Smooth muscle cell (in vitro differentiated cells): ENCODE results near the gene MRTFB. TPM values are rescaled to one million over a fixed set of nuclear protein-coding genes. Genes with fewer than 3 reads are reported as not detected.

Experiments
- DNase-seq: peaks from one replicate; lab custom pipeline; 2025; ENCODE audit not compliant: unreplicated experiment; lab: John Stamatoyannopoulos, UW
- H2AFZ ChIP-seq: fragments of 200-600 bp; sonication (generic); 2 replicates; pipeline ENCODE4 v1.6.0; 2016; ENCODE audit warnings: antibody characterized with exemption, low read depth, mild to moderate bottlenecking
- H3F3A ChIP-seq: fragments of 200-600 bp; sonication (generic); 2 replicates; pipeline ENCODE4 v1.6.0; 2017; ENCODE audit warnings: antibody characterized with exemption, low read depth
- H3K27ac ChIP-seq: fragments of 200-600 bp; sonication (generic); 2 replicates; pipeline ENCODE4 v1.5.1; 2016; ENCODE audit warnings: low read depth, mild to moderate bottlenecking
- H3K27me3 ChIP-seq: fragments of 200-600 bp; sonication (generic); 2 replicates; pipeline ENCODE4 v1.6.1; 2016; ENCODE audit warnings: low read depth, mild to moderate bottlenecking
- H3K36me3 ChIP-seq: fragments of 200-600 bp; sonication (generic); 2 replicates; pipeline ENCODE4 v1.5.1; 2016; ENCODE audit warnings: low read depth
- H3K4me1 ChIP-seq: fragments of 200-600 bp; sonication (generic); 2 replicates; pipeline ENCODE4 v1.5.1; 2016; ENCODE audit warnings: low read depth
- H3K4me2 ChIP-seq: fragments of 200-600 bp; sonication (generic); 2 replicates; pipeline ENCODE4 v1.6.0; 2016; ENCODE audit warnings: mild to moderate bottlenecking
- H3K4me3 ChIP-seq: fragments of 200-600 bp; sonication (generic); 2 replicates; pipeline ENCODE4 v1.5.1; 2016; ENCODE audit warnings: mild to moderate bottlenecking
- H3K79me2 ChIP-seq: fragments of 200-600 bp; sonication (generic); 2 replicates; pipeline ENCODE4 v1.6.0; 2016; ENCODE audit warnings: low read depth, mild to moderate bottlenecking
- H3K9ac ChIP-seq: fragments of 200-600 bp; sonication (generic); 2 replicates; pipeline ENCODE4 v1.6.0; 2016; ENCODE audit warnings: low read depth
- H3K9me3 ChIP-seq: fragments of 200-600 bp; sonication (generic); replicated peaks from 2 replicates; pipeline ENCODE4 v1.5.1; 2016; ENCODE audit warnings: low read depth
- H4K20me1 ChIP-seq: fragments of 200-600 bp; sonication (generic); 2 replicates; pipeline ENCODE4 v1.6.0; 2016; ENCODE audit warnings: low read depth
- WGBS: methylation state at CpG from one replicate; pipeline ENCODE4 v1.1.7; 2016; ENCODE audit warnings: low lambda C conversion rate; 5-methylcytosine and 5-hydroxymethylcytosine counted together
- polyA plus RNA-seq: library from polyadenylated mRNA; unstranded; fragments of >200 nt; fragmentation: Nextera tagmentation; extraction: Ambion mirVana; gene quantifications from 2 replicates; pipeline ENCODE4 v1.2.1, GENCODE V29; 2016
- total RNA-seq: library from RNA; depleted of rRNA; stranded (reverse); fragments of >200 nt; gene quantifications from 2 replicates; pipeline ENCODE4 v1.2.3, GENCODE V29; 2014
- TF ChIP-seq, protein P1 (sequence below): fragments of 200-600 bp; sonication (generic); IDR thresholded peaks from 2 replicates; pipeline ENCODE4 v1.5.1; 2017; ENCODE audit warnings: borderline replicate concordance, mild to moderate bottlenecking, antibody characterized with exemption; ENCODE audit not compliant: insufficient read depth, poor library complexity, severe bottlenecking

The MRTFB gene
- total and polyA plus RNA-seq, 2 experiments from 2014 or later = 6.8 to 22.6 TPM

DNA sequence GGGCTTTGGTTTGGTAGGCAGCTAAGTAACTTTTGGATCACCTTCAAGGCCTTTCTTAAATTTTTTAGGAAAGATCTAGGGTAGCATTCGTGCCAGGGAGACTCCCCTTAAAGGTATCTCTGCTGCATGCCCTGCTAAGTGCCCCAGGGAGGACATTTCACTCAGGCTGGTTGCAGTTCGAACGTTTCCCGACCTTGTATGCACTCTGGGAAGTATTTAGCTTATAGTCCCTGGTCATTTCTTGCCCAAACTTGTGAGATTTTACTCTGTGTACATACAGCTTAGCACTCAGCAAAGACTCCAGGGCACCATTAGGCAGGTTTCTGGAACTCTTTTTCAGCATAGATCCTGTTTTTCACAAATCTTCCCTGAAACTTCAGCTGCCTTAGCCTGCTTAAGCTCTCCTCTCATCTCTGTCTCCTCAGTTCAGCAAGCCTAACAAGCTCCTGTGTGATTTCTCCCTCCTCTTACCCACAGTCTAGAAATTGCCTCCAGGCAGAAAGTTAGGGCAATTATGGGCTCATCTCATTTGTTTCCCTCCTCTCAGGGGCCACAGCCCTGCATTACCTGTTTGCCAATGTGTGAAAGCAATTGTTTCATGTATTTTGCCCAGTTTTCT lies 84.6 kb downstream of the MRTFB start:
- no peaks in the 10 kb centered on the region for H3K27me3 ChIP-seq
- no peak overlapping the region for H3K4me2 ChIP-seq
- no peaks in the 10 kb centered on the region for H3K9me3 ChIP-seq
- H3K4me3 ChIP-seq = no peak overlapping the region
- H3K27ac ChIP-seq = no peak overlapping the region
- H3K4me1 ChIP-seq = no peaks in the 10 kb centered on the region
- H3K79me2 ChIP-seq = no peaks in the 10 kb centered on the region
- DNase-seq = no peak
- no peak overlapping the region for H2AFZ ChIP-seq
- H3F3A ChIP-seq = no peaks in the 10 kb centered on the region
- no peak overlapping the region for H3K9ac ChIP-seq
- TF ChIP-seq, protein P1, sequence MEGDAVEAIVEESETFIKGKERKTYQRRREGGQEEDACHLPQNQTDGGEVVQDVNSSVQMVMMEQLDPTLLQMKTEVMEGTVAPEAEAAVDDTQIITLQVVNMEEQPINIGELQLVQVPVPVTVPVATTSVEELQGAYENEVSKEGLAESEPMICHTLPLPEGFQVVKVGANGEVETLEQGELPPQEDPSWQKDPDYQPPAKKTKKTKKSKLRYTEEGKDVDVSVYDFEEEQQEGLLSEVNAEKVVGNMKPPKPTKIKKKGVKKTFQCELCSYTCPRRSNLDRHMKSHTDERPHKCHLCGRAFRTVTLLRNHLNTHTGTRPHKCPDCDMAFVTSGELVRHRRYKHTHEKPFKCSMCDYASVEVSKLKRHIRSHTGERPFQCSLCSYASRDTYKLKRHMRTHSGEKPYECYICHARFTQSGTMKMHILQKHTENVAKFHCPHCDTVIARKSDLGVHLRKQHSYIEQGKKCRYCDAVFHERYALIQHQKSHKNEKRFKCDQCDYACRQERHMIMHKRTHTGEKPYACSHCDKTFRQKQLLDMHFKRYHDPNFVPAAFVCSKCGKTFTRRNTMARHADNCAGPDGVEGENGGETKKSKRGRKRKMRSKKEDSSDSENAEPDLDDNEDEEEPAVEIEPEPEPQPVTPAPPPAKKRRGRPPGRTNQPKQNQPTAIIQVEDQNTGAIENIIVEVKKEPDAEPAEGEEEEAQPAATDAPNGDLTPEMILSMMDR = no peak
- 63% methylated on average over 4 of the region's 4 CpGs for WGBS
- no peaks in the 10 kb centered on the region for H4K20me1 ChIP-seq
- H3K36me3 ChIP-seq = no peaks in the 10 kb centered on the region

DNA sequence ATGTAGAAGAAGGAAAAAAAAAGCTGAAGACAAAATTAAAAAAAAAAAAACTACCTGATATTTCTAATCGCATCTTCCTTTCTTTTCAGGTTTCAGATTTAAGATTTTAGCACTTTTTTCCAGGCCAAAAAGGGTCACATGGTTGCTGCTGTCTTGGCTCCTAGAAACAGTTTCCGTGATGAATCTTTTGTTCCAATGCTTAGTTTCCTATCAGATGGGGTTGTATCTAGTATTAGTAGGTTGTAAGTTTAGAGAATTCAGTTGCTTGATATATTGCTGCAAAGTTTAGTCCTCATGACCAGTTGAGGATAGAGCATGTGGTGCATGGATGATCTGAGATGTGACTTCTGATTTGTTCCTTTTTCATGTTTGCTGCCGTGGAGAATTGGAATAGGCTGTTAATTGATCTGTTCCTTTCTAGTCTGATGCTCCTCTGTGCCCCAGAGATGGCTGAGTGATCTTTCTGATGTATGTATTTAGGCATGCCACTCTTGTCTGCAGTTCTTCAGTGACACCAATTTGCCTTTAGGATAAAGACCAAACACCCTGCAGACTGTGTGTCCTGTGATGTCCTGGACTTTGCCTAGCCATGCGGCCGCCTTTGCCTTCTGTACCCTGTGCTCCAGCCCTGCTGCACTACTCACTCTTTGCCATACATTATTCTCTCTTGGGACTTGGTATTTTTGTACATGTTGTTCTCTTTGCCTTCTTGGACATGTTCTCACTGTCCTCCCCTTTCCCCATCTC lies 94.0 kb downstream of the MRTFB start:
- TF ChIP-seq, protein P1 = no peak
- Histone ChIP-seq H3F3A (no peaks in the 10 kb centered on the region), H3K4me1 (no peaks in the 10 kb centered on the region), H3K36me3 (no peaks in the 10 kb centered on the region), H3K4me3 (no peak overlapping the region), H3K79me2 (peaks cover 17% of the 10 kb centered on the region), H3K27me3 (no peaks in the 10 kb centered on the region), H2AFZ (no peak overlapping the region), H4K20me1 (peaks cover 18% of the 10 kb centered on the region), H3K27ac (no peak overlapping the region), H3K4me2 (no peak overlapping the region), H3K9me3 (no peaks in the 10 kb centered on the region), H3K9ac (no peak overlapping the region)
- no peak for DNase-seq
- 76% methylated on average over 5 of the region's 5 CpGs for WGBS

DNA sequence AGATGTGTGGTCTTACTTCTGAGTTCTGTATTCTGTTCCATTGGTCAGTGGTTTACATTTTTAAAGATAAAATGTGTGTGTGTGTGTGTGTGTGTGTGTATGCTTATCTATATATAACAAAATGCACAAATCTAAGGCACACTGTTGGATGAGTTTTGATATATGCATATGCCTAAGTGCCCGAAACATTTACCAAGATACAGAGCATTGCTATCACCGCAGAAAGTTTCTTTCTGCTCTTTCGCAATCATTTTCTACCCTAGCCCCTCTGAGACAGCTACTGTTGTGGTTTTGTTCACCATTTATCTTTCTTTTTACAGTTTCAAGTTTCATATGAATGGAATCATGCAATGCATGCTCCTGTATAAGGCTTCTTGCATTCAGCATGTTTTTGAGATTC lies 97.0 kb downstream of the MRTFB start:
- H3K4me3 ChIP-seq = no peak overlapping the region
- no peak overlapping the region for H3K4me2 ChIP-seq
- no peaks in the 10 kb centered on the region for H3K4me1 ChIP-seq
- H3K9ac ChIP-seq = no peak overlapping the region
- H3F3A ChIP-seq = no peaks in the 10 kb centered on the region
- WGBS = 67% methylated on average over 3 of the region's 3 CpGs
- no peak overlapping the region for H2AFZ ChIP-seq
- no peaks in the 10 kb centered on the region for H3K27me3 ChIP-seq
- H3K9me3 ChIP-seq = no peaks in the 10 kb centered on the region
- peaks cover 17% of the 10 kb centered on the region for H3K79me2 ChIP-seq
- no peaks in the 10 kb centered on the region for H3K36me3 ChIP-seq
- no peak for DNase-seq
- H4K20me1 ChIP-seq = peaks cover 13% of the 10 kb centered on the region
- TF ChIP-seq, protein P1 = no peak
- H3K27ac ChIP-seq = no peak overlapping the region
